ENCODE measurements around the gene BCL7A.
A peak's percentile ranks its signal among the peaks of the same experiment; 100 is the strongest.

BCL7A gene

DNA sequence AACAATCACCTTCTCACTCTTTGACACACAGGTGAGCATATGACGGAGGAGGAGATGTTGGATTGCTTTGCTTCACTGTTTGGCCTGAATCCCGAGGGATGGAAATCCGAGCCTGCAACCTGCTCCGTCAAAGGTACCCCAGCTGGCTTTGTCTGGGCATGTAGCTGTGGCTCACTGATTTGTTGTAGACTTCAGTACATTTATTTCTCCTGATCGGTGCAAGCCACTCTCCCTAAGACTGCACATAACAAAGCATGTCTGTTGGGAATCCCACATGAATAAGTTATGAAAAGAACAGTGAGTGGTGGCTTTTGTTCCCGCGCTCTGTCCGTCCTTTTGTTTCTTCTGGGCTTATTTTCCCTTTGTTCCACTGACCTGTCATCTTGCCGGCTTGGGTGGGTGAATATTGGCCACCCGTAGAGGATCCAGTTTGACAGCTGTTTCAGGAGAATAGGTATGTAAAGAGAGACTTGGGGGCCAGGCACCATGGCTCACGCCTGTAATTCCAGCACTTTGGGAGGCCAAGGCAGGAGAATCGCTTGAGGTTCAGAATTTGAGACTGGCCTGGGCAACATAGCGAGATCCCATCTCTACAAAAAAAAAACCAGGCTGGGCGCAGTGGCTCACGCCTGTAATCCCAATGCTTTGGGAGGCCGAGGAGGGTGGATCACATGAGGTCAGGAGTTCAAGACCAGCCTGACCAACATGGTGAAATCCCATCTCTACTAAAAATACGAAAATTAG lies 20.0 kb upstream of the BCL7A start:
- DNase-seq: no peak

DNA sequence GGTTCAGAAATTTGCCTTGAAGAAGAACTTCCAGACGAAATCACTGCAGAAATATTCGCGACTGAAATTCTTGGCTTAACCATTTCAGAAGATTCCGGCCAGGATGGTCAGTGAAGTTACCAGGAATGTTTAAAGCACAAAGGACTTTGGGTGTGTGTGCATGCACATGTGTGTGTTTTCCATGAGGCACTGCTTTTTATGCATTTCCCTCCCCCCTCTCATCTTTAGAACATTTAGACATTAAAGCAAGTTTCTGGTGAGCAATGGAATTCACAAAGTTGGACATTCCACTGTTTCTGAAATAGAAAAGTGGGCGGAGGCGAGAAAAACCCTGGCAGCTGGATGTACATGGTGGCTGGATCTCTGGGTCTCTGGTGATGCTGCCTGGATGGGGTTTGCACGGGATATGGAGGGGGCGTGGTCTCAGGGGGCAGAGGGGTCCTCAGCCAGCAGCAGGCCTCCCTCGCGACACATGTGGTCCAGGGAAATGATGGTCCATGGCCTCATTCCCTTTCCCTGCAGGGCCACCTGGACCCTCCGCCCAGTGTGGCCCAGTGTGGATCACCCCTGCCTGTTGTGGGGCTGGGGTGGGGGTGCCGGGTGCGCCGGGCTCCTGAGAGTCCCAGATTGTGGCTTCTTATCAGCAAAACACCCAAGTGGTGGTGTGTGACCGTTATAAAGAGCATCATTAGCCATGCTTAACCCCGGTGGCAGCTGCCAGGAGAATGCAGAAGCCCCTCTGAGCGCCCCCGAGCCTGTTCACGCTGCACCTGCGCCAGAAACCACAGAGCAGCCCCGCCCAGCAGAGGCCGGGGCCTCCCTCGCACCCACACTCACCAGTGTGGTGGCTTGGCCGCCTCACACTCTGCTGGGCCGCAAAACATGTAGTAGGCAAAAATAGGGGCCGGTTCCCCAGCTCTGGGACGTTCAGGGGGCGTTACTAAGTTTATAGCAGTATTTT lies 17.8 kb upstream of the BCL7A start:
- peak; percentile 96 for DNase-seq

DNA sequence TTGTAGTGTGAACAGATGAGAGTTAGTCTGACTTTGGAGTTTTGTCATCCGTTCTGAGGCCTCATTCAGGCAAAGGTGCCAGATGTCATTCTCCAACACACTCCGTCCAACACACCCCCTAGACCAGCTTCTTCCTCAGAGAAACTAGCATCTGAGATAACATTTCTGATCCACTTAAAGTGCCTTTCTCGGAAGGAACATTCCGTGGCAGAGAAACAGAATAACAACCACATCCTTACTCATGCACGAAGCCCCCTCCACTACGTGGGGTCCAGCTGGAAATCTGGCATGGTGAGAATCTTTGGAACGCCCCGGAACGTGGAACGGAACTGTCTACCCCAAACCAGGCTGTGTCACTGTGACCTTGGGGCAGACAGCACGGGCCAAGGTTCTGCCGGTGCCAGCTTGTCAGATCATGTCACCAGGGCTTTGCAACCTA lies 17.0 kb upstream of the BCL7A start:
- DNase-seq: no peak

DNA sequence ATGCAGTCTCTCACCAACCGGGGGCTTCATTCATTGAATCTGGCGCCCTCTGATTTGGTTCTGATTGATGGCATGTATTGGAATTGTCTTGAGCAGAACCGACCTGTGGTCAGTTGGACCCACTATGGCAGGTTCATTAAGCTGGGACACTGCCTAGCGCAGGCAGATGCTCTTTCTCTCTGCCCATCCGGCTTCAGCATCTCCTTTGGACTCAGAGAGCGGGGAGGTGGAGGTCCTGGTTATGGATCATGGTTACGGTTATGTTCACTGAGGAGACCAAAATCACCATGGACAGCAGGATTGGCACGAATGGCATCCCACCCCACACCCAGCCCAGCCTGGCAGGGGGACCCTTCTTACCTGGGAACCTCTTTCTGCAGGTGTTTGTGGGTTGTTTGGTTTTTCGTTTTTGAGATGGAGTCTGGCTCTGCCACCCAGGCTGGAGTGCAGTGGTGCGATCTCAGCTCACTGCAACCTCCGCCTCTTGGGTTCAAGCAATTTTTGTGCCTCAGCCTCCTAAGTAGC lies 16.4 kb upstream of the BCL7A start:
- no peak for DNase-seq

DNA sequence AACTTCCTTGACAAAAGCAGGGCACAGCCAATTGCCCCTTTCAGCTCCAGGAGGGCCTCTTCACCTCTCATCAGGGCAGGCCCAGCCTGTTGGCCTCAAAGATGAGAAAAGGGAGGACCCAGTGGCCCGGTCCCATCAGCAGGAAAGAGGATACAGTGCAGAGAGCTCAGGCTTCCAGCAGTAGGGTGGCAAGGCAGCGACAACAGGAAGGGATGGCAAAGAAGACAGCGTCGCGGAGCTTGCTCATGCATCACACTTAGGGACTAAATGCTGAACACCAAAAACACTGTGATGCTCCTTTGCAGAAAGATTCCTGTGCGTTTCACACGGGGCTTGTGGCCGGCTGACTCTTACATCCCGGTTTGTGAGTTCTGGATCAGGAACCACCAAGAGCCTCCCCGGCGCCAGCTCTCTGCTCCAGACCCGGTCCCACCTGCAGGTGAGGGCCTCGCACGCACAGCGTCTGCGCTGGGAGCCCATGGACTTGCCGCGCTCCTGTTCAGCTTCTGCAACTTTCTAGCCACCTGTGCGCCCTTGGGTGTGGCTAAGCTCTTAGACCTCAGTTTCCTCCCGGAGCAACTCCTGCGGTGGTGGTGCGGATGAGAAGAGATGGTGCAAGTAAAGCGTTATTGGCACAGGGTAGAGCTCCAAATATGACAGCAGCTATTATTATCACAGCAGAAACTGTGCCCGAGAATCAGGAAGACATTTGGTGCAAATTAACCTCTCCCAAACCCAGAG lies 15.3 kb upstream of the BCL7A start:
- no peak for DNase-seq

DNA sequence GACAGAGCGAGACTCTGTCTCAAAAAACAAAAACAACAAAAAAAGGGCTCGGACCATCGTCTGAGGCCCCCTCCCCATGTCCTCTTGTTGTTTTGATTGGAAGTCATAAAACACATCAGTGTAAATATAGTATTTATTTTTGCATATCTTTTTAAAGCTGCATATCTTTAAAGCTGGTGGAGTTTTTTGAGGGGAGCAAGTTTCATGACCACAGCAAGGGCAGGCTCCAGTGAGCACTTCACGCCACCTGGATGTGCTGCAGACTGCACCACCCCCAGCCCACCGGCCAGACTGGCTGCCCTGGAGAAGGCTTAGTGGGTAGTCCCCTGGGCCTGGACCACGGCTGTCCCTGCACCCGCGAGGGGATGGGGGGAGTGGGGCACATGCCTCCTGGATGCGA lies 11.9 kb upstream of the BCL7A start:
- DNase-seq: no peak

DNA sequence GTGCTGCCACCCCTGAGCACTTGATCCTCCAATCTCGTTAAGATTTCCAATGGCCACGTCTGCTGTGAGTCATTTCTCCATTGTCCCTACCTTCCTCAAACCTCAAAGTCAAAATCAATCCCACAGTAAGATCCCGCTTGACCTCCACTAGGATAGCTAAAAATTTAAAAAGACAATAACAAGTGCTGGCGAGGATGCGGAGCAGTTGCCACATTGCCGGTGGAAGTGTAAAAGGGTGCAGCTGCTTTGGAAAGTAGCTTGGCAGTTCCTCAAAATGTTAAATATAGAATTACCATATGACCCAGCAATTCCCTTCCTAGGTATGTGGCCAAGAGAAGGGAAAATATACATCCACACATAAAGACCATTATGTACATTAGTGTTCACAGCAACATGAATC lies 9.5 kb upstream of the BCL7A start:
- DNase-seq: no peak

DNA sequence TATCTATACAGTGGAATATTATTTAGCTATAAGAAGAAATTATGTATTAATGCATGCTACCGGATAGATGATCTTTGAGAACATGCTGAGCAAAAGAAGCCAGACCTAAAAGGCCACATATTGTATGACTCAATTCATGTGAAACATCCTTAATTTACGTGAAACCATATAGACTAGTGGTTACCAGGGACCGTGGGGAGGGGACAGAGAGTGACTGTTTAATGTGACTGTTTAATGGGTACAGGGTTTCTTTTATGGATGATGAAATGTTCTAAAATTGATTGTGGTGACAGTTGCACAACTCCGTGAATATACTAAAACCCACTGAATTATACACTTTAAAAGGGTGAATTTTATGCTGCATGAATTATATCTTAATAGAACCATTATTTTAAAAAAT lies 8.5 kb upstream of the BCL7A start:
- peak; percentile 44 for DNase-seq

DNA sequence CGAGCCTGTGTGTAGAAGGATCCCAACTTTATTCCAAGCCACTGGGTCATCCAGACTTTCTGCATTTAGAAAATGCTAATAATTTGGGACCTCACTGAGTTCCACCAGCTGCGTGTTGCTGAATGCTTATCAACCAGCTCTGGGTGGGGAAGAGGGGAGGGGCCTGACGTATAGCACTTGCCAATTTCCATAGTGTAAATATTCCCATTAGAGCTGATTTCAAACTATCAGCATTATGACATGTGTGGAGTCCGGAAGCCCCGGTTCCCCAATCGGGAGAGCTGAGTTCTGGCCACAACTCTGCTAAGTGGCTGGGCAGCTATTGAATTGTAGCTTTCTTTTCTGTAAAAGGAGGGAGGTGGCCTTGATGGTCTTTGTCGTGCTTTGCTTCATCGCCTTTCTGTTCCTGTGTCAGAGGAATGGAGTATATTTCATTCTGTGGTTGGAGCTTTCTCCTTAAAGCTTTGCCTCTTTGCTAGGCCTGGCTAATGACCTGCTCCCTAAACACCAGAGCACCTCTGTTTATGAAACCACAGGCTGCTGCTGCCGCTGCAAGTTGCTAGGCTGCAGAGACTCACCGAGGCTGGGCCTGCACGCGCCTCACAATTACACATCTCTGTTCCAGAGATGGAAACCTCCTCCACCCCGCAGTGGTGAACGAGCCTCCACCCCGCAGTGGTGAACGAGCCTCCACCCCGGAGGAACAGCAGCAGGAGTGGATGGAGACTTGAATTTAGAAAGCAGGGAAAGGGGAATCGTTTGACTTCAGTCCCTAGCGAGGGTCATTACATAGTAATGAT lies 7.7 kb upstream of the BCL7A start:
- peak; percentile 36 for DNase-seq

DNA sequence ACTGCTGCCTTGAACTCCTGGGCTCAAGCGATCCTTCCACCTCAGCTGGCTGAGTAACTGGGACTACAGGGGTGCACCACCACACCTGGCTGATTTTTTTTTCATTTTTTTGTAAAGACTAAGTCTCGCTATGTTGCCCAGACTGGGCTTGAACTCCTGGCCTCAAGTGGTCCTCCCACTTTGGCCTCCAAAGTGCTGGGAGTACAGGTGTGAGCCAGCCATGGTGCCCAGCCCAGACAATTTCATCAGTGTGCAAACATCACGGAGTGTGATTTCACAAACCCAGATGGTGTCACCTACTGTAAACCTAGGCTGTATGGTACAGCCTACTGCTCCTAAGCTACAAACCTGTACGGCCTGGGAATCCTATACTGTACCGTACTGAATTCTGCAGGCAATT lies 6.9 kb upstream of the BCL7A start:
- DNase-seq: no peak

DNA sequence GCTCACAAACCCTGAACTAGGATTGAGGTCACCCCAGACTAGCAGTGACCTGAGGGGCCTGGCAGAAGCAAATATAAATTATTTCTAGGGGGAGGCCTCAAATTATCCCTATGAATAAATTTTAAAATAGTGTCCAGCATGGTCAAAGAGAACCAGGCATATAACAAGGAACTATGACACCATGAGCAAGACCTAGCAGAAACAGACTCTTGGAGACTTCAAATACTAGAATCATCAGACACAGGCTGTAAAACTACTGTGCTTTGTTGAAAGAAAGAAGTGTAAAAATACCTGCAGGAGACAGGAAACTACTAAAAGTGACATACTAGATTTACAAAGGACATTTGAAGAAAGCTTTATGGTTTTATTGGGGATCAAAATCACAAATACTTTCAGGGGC lies 3.2 kb upstream of the BCL7A start:
- no peak for DNase-seq

DNA sequence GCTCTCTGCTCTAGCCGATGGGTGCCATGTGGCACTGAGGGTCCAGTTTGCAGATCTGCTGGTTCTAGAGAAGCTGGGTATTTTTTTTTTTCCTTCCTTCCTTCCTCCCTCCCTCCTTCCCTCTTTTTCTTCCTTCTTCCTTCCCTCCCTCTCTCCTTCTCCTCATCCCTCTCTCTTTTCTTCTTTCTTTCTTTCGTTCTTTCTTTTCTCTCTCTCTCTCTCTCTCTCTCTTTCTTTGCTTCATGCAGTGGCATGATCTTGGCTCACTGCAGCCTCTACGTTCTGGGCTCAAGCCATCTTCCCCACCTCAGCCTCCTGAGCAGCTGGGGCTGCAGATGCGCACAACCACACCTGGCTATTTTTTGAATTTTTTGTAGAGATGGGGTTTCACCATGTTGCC lies 2.7 kb upstream of the BCL7A start:
- no peak for DNase-seq

DNA sequence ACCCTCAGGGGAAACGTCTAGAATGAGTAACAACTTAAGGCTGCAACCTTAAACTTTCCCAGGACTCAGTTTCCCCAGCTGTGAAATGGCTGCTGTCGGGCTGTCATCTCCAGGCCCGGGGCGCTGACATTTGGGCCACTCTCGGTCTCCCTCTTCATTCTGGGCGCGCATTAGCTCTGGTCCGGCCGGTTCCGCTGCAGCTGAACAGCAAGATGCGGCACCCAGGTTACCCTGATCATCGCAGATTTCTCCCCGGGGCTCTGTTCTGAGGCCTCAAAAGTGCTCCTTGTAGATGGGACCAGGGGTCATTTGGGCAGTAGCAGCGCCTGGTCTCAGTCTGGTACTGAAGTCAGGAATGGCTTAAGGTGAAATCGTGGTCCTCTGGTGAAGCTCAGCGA lies 890 bp upstream of the BCL7A start:
- DNase-seq: no peak

DNA sequence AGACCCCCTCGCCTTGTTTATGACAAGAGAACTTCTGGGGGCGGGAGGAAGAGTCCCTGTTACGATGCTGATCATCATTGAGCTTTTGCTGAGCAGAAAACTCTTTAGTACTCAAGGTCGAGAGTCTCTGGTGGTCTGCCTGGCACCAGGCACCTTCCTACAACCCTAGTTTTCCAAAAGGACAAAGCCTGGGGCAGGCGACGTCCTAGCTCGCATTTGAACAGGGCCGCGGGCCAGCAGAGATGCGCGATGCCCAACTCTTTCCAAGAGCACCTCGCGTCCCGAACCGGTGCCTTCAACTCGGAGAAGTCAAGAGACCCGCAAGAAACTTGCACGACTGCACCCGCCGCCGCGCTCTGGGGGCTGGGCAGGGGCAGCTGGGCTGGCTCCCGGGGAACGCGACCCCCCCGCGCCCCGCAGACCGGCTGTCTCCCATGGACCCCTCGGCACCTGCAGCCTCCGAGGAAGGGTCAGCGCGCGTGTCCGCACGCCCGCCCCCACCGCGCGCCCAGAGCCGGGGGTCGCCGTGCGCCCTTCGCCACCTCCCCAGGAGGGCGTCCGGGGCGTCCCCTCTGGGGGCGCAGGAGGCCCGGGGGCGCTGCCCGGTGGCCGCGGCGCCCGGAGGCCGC lies 377 bp upstream of the BCL7A start:
- peak; percentile 56 for DNase-seq

DNA sequence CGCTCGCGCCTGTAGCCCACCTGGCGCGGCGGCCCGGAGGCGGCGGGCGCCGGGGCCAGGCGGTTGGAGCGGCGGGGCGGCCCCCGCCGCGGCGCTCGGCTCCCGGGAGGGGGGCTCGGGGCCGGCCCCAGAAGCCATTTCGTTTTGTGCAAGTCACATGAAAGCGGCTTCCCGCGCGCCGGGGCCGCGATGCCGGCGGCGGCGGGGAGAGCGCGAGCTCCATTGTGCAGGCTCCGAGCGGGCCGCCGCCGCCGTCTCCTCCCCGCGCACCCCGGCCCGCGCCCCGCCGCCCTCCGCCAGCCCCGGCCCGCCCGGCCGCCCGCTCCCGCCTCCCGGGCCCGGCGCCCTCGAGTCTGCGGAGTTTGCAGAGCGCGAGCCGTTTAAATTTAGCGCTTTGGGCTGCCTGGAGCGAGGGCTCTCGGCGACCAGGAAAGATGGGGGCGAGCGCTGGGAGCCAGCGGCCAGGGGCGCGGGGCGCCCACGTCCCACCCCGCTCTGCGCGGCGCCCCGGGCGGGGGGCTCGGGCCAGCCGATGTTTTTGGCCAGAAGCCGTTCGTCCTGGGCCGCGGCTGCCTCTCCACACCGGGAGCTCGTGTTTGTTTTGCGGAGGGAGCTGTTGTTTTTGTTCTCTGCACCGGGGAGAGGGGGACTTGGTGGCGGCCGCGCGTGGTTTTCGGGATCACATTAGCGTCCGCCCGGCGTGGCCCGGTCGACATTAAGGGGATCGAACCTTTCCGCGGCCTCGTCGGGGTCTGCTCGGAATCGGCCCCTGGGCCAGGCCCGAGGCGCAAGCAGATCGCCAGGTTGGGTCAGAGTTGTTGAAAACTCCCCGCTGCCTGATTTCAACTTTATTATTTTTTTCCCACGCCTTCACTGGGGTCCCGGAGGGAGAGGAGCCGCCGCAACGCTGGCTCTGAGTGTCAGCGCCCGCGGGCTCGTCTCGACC lies 982 bp downstream of the BCL7A start:
- DNase-seq: peak; percentile 69

DNA sequence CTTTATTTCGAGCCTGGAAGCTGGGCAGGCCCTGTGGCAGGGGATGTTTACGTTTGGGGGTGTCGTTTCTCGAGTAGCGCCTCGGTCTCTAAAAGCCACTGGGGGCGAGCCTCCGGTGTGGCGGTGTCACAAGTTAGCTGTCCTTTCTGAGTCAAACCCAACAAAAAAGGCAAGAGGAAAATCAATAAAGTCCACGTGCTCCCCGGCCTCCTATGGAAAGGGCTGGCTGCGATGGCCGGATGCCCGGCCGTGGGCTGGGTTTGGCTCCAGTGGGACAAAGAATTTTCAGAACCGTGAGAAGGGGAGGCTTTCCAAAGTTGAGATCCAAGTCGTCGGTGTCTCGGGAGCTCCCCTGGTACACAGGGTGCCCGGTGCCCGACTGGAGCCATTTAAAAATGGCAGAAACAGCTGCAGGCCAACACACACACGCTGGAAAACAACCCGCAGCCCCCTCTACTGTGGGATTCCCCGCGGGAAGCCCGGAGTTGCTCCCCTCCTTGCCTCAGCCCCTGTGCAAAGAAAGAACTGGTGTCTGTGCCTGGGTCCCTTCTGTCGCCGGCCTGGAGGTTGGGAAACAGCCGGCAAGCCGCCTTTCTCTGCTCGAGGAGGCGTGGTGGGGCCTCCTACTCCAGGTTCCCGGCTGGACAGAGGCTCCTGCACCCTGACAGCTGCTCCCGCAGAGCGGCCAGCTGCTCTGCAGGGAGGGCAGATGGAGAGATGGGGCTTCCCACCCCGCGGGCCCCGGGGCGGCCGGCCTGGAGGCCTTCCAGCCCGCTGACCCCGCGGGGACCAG lies 1.9 kb downstream of the BCL7A start:
- peak; percentile 62 for DNase-seq

DNA sequence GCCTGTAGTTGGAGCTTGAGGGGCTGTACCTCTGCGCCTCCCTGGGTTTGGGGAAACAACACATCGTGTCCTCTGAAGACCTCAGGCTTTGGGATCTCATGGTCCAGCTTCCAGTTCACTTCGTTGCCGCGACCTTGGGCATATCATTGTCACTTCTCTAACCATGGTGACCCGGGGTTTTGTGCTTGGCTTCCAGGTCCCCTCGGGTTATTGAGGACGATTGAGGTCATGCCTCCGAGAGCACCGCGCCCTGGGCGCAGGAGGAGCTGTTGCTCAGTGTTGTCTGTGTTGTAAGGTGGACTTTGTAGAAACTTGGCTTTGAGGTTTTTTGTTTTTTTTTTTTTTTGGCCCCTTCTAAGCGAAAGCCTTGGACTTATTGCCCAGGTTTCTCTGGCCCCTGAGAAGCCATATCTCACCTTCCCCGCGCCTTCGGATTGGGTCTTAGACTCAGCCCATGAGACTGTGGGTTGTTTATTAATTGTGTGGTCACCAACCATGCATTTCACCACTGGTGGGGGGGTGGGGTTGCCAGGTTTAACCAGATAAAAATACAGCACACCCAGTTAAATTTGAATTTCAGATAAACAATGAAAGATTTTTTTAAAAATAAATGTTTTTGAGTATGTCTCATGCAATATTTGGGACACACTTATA lies 2.6 kb downstream of the BCL7A start:
- DNase-seq: peak; percentile 71

DNA sequence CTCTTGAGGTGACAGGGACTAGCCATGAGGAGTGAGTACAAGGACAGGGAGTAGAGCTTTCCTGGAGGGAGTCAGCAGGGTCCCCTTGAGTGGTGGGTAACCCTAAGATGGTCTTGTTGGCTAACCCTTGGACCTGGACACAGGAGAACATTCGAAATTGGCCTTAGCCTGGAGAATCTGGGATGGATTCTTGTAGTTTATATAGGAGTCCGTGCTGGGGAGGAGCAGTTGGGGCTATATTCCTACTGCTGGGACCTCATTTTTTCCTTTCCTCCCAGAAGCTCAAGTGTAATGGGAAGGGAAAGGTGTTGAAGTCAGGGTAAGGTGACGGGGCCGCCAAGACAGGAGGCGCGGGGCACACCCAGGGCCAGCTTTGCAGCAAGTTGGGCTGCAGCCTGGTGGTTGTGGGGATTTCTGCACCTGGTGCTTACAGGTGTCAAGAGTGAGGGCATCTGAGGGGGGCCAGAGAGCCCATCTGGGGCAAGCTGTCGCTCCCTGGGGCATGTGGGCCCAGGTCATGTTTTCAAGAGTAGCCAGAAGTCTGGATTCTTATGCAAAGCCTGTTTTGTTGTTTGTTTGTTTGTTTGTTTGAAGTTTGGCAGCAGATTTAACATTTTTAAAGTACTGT lies 5.1 kb downstream of the BCL7A start:
- no peak for DNase-seq

Measured in hematopoietic multipotent progenitor cell treated with erythropoietin and hydrocortisone succinate and interleukin-3 and kit ligand, for 4 days (in vitro differentiated cells).